Uterus (tissue), 2 donors: ENCODE measurements around the gene KNL1.
"Not testable (repeated sequence)": the region's sequence is repeated elsewhere in the genome, so short reads cannot be mapped to it uniquely, and the experiment has no call there.

Experiments
- POLR2A ChIP-seq, 2 donors: fragments of 450-650 bp; IDR thresholded peaks; one replicate each; pipeline ENCODE4 v1.6.1; 2016; ENCODE audit warnings: antibody characterized with exemption in 2 of 2, mild to moderate bottlenecking in 1 of 2, moderate library complexity in 1 of 2
- TF ChIP-seq, protein P1 (sequence below), 4 experiments: fragments of 200-600 bp in 2 of 4; fragments of 450-650 bp in 2 of 4; sonication (generic) in 2 of 4; IDR thresholded peaks; one replicate each; pipeline ENCODE4 v1.5.1; 2016 to 2019; ENCODE audit warnings: antibody characterized with exemption in 4 of 4, mild to moderate bottlenecking in 2 of 4, moderate library complexity in 1 of 4

DNA sequence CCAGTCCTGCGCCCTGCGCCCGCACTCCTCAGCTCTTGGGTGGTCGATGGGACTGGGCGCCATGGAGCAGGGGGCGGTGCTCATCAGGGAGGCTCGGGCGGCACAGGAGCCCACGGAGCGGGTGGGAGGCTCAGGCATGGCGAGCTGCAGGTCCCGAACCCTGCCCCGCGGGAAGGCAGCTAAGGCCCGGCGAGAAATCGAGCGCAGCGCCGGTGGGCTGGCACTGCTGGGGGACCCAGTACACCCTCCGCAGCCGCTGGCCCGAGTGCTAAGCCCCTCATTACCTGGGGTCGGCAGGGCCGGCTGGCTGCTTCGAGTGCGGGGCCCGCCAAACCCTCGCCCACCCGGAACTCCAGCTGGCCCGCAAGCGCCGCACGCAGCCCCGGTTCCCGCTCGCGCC is 82.9 kb downstream of the KNL1 start:
- TF ChIP-seq, protein P1, sequence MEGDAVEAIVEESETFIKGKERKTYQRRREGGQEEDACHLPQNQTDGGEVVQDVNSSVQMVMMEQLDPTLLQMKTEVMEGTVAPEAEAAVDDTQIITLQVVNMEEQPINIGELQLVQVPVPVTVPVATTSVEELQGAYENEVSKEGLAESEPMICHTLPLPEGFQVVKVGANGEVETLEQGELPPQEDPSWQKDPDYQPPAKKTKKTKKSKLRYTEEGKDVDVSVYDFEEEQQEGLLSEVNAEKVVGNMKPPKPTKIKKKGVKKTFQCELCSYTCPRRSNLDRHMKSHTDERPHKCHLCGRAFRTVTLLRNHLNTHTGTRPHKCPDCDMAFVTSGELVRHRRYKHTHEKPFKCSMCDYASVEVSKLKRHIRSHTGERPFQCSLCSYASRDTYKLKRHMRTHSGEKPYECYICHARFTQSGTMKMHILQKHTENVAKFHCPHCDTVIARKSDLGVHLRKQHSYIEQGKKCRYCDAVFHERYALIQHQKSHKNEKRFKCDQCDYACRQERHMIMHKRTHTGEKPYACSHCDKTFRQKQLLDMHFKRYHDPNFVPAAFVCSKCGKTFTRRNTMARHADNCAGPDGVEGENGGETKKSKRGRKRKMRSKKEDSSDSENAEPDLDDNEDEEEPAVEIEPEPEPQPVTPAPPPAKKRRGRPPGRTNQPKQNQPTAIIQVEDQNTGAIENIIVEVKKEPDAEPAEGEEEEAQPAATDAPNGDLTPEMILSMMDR (IDR thresholded peaks at IDR 0.05): not testable (repeated sequence)
- TF ChIP-seq POLR2A (IDR thresholded peaks at IDR 0.05): not testable (repeated sequence)
